HG03045 (cell line): ENCODE measurements around the gene TBPL2.
A peak's percentile ranks its signal among the peaks of the same experiment; 100 is the strongest.
"Not testable (repeated sequence)": the region's sequence is repeated elsewhere in the genome, so short reads cannot be mapped to it uniquely, and the experiment has no call there.

ENCODE experiments used
- ATAC-seq: cut with Tn5 transposase; IDR thresholded peaks from one replicate; pipeline ENCODE4 v1.9.1; 2021; ENCODE audit warnings: mild to moderate bottlenecking, moderate library complexity; ENCODE audit not compliant: unreplicated experiment

TBPL2 gene

DNA sequence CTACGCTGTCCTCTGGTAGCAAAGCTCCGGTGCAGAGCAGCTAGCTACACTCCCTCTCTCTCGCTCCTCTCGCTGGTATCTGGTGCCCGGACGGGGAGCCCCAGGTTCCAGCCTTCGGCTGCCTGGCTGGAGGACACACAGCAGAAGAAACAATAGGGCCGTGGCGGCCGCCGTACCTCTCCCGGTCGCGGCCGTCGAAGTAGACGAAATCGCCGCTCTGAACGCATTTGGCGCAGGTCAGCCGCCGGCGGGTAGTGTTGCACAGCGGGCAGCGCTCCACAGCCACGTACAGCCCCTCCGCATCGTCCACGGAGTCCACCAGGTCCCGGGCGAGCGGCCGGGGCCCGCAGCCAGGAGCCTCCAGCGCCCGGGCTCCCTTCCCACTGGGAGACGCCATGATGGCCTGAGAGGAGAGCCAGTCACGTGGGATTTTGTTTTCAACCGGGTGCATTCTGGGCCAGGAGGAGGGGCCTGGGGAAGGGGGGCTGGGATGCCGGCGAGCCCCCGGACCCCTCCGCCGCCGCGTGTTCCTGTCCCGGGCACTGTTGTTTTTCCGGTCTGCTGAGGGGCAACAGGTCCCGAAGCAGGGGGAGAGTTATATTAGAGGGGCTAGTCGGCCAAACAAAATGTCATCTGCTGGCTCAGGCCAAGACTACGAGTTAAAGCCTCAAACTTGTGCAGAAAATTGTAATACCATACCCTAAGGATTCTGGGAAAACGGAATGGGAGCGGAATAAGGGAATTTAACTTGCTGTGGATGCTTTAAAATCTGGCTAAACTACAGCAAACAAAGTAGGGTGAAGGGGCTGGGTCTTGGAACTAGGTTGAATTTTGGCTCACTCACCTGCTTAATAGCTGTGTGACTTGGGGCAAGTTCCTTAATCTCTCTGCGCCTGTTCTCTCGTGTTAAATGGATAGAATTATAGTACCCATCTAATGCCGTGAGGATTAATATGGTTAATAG, 28.7 kb downstream of the TBPL2 start, which contains the start of gene ATG14:
Gene ATG14 (minus strand): TSS at position 405 of the 964 bp plus-strand sequence. CDS start 8 bp downstream, at position 397.
- ATAC-seq: peak; percentile 95

DNA sequence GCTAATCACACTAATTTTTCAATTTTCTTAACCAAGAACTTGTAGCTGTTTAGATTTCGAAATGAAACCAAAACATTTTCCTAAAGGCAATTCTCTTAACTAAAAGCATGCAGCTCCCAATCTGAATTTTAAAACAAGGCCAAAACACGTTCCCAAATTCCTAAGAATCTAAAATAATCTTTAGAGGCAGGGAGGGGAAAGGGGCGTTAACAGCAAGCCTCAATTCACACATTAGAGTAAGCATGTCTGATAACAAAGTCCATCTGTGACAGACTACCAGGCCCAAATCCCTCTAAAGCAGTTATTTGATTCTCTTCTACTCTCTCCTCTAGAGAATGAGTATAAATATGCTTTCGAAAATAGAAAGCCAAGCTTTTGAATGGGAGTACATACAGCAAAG, 29.5 kb downstream of the TBPL2 start:
- ATAC-seq: no peak

DNA sequence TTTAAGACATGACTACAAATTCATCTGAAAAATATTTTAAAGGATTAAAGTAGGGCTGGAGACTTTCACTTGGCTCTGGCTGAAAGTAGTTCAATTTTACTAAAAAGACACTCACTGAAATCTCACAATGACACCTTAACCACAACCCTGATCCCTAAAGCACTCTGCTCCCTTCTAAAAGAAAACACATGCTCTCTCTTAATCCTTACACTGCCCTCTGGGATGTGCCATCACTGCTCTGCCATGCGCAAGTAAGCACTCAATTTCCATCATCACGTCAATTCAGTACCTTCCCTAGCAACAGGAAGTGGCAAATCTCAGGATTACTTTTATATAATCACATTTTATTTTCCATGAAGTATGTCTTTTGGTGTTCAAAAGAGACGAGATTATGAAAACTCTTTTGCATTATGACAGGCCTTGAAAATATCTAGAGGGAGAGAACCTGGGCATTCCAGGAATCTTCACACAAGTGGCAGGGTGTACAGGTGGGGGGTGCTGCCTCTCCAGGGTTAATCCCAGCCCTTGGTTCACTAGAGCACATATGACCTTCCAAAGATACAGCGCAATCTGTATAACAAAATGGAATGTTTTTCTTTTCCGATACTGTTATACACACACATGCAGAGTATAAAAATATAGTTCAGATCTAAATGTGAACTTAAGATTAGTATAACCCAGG, 36.1 kb downstream of the TBPL2 start:
- no peak for ATAC-seq

DNA sequence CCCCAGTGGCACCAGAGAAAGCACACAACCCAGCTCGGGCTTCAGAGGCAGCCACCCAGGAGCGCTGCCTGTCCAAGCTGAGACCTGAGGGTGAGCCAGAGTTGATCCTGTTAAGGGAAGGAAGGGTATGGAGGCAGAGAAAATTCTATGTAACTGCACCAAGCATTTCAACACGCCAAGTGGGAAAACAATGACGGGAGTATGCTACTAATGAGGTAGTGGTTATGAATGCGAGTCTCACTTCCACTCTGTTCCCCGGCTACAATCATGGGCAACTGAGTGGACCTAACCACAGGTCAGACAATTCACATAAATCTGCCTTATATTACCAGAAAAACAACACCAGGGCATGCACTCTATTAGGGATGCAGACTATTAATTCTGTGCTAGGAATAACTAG, 38.7 kb downstream of the TBPL2 start:
- ATAC-seq: no peak

DNA sequence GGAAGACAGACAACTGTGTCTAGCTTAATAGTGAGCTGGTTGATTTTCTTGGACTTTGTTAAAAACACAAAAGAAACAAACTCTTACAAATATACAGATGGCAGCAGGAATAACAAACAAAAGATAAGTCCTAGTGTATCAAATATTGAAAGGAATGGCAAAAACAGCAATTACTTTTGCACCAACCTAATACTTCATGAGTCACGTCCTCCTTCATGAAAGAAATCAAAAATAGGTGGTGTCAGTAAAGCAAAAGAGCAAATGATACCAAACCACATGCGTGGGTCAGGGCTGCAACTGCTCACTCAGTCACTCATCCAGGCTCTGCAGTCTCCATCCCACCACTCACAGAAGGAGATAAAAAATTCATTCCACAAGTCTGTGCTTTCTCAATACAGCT, 40.6 kb downstream of the TBPL2 start:
- ATAC-seq: no peak

DNA sequence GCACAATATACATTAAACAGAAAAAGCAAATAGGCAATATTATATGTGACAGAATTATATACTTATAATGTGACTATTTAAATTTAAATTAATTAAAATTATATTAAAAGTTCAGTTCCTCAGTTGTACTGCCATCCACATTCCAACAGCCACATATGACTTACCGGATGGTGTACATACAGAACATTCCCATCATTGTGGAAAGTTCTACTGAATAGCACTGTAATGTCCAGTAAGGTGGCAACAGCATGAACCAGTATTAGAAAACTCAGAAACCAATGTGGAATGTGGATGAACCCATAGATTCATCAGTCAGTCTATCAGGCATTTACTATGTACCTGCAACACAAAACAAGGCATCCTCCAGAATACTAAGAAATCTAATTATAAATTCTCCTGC, 41.2 kb downstream of the TBPL2 start:
- ATAC-seq: no peak

DNA sequence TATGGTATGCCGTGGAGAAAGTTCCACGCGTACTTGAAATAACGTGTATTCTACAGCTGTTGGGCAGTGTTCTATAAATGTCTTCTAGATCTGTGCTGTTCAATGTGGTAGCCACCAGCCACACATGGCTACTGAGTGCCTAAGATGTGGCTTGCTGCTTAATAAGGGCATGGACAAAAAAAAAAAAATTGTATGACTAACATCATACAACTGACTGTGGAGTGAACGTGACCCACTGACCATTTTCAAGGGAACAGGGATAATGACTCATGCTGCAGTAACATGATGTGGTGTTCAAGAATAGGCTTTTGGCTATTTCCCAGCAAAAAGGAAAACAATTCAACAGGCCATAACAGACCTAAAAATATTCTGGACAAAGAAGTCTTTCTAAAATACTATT, 41.7 kb downstream of the TBPL2 start:
- ATAC-seq: no peak

DNA sequence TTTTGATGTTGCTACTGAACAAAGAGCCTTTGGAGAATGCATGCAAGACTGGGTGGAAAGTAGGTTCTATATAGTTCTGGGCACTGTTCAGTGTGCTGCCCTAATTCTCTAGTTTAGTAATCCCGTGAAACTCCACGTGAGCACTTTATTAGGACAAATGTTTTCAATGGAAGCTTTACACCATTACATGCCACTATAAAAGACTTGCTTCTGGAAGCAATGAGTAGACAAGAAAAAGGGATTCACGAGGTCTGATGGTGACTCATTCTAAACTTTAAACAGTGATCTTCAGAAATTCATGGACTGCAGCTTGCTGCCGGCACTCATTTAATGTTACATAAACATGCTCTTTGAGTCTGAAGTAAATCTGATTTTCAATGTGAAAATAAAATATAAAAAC, 51.1 kb downstream of the TBPL2 start:
- ATAC-seq: no peak

DNA sequence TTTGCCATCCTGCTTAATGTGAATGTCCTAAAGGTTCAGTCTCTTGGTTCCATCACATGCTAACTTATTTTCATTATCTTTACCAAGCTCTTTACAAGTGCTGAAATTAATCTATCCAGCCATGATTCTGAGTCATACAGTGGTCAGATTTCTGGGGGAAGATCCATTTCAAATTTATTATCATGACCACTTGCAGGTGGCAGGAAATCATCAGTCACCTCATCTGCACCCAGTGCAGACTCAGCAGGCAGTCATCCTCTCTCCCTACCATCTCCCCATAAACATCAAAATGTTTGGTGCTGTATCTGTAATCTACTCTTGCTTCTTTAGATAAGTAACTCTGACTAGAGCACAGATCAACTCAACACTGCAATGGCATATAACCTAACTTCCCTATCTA, 52.3 kb downstream of the TBPL2 start:
- no peak for ATAC-seq

DNA sequence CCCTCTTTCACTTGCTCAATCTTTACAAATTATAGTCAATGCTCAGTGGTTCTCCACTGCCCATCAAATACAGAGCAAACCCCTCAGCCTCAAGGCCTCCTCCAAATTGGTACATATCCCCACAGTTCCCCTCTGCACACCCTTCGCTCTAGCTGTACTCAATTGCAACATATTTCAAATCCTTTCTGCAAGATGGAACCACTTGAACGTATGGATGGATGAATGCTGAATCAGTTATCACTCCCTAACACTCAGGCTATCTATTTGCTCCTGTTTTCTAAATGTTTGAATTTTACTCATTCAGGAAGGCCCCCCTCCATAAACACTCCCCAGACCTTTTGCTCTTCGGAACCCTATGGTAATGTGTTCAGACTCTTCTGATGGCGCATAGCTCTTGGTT, 53.3 kb downstream of the TBPL2 start:
- ATAC-seq: no peak

DNA sequence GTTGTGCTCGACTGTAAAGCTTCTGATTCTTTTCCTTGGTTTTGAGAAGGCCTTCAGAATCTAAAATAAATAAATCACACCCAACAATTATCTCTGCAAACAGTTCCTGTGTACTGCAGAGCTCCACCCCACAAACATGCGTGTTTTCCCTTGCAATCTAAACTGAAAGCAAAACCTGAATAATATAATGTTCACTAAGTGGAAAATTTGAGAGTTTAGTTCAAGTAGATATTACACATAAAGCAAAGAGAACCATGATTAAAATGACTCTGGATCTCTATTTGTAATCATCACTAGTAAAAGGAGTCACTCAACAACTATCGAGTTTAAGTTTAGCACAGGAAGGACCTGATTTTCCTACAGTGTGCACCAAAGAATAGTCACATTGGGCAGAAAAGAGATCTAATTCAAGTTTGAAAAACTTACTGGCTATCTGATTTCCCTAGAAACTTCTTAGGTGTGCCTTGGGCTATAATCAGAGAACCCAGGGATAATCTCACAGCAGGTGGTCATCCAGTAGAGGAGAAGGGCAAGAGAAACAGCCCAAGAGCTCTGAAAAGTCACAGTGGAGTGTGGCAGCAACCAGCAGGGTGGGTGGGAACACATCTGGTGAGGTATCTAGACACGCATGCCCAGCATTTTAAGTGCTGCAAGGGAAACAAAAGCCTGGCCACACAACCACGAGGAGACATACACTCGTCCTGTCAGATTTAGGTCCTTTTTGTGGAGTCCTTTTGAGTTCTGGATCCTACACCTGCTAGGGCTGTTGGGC, 54.2 kb downstream of the TBPL2 start:
- ATAC-seq: no peak

DNA sequence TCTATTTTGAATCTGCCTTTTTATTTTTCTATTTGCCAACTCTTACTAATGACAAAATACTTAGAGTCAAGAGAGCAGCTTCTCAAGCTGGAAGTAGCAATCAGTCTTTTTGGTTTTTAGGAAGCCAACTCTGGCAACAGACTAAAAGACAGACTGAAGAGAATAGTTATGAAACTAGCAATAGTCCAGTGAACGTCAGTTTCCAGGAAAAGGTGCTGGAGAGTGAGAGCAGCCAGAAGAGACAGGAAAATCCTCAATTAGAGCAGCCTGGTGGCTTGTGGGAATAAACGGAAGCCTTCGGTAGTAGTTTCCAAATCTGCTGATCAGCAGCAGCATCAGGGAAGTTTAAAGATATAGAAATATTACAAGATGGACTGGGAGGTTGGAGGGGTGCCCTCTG, 55.9 kb downstream of the TBPL2 start:
- no peak for ATAC-seq

DNA sequence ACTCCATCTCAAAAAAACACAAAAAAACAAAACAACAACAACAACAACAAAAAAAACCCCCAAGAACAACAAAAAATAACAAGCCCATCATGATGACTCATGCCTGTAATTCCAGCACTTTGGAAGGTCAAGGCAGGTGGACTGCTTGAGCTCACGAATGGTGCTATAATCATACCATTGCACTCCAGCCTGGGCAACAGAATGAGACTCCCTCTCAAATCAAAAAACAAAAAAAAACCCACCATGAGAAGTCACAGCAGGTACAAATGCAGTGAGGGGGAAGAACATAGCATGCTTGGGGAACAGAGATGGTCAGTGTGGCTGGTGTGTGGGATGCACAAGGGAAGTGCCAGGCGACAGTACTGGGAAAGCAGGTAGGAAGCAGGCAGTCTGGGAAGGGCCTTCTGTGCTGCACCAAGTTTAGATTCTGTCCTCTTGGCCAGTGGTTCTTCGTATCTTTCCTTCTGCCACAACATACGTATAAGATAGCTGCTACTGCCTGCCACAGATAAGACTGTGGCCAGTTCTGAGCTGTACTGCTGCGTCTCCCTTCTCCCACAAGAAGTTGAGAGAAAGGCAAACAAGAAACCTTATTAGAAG, 56.8 kb downstream of the TBPL2 start:
- ATAC-seq: no peak

DNA sequence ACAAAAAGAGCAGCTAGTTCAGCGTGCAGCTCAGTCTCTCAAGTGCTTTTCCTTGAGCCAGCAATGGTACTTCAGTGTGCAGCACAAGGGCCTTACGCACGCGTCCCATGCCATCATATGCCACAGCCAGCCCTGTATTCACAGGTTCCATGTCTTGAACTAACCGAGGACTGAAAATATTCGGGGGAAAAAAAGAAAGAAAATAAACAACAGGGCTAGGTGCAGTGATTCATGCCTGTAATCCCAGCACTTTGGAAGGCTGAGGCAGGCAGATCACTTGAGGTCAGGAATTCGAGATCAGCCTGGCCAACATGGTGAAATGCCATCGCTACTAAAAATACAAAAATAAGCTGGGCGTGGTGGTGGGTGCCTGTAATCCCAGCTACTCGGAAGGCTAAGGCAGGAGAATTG, 57.4 kb downstream of the TBPL2 start:
- not testable (repeated sequence) for ATAC-seq

DNA sequence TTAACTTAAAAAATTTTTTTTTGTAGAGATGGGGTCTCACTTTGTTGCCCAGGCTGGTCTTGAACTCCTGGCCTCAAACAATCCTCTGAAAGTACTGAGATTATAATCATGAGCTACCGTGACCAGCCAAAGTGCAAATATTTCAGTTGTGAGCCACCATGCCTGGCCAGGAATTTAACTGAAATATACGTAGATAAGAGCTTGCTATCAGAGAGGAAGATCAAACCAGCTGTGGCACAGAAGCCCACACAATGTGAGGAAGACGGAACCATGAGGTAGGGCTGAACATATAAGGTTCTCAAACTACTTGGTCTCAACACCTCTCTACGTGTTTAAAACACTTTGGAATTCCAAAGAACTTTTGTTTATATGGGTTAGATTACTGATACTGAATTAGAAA, 57.9 kb downstream of the TBPL2 start:
- ATAC-seq: no peak

DNA sequence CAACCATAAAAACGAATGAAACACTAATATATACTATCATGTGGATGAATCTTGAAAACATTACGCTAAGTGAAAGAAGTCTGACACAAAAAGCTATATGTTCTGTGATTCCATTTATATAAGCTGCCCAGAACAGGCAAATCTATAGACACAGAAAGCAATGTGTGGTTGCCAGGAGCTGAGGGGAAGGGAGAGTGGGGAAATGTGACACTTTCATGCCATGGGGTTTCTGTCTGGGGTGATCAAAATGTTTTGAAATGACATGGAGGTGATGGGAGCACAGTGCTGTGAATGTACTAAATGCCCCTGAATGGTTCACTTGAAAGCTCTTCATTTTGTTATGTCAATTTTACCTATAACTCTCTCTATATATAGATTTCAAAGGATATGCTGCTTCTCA, 58.9 kb downstream of the TBPL2 start:
- no peak for ATAC-seq

DNA sequence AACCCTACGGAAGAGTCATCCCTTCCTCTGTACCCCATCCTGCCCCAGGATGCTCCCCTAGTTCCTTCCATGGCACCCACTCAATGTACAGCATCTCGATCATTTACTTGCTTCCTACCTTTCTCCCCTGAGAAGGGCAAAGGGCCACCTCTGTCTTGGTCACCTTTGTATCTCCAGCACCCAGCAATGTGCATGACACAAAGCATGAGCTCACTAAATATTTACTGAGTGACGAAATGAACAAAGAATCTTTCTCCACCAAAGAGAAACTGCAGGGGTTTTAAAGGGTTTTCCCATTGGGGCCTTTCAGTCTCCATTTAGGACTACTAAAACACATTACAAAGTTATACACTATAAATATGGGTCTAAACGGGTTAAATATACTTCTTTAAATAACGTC, 59.4 kb downstream of the TBPL2 start:
- ATAC-seq: no peak

DNA sequence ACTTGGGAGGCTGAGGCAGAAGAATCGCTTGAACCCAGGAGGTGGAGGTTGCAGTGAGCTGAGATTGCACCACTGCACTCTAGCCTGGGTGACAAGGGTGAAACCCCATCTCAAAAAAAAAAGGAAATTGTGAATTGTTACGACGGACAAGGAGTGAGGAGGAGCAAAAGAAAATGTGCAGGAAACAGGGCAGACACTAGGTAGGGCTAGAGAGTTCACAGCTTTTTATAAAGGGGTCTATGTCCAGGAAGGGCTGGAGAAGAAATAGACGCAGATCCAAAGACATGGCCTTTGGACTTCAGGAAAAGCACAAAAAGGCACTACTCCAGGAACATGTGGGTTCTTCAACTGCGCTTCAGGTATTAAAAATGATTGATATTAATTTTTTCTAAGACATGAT, 63.2 kb downstream of the TBPL2 start:
- ATAC-seq: no peak

DNA sequence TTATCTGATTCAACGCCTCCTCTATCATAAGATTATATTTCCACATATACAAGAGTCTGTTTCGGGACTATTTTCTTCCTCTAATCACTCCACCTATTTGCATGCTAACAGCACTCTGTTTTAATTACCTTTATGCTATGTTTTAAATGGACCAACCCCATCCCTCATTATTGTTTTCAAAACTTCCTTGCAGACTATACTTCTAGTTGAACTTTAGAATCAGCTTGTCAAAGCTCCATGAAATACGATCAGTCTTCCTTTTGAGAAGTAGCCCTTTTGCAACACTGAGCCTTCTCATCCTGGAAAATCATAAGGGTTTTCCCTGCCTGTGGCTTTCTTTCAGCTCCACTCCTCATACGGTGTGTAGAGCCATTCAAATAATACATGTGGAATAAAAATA, 65.6 kb downstream of the TBPL2 start:
- no peak for ATAC-seq

DNA sequence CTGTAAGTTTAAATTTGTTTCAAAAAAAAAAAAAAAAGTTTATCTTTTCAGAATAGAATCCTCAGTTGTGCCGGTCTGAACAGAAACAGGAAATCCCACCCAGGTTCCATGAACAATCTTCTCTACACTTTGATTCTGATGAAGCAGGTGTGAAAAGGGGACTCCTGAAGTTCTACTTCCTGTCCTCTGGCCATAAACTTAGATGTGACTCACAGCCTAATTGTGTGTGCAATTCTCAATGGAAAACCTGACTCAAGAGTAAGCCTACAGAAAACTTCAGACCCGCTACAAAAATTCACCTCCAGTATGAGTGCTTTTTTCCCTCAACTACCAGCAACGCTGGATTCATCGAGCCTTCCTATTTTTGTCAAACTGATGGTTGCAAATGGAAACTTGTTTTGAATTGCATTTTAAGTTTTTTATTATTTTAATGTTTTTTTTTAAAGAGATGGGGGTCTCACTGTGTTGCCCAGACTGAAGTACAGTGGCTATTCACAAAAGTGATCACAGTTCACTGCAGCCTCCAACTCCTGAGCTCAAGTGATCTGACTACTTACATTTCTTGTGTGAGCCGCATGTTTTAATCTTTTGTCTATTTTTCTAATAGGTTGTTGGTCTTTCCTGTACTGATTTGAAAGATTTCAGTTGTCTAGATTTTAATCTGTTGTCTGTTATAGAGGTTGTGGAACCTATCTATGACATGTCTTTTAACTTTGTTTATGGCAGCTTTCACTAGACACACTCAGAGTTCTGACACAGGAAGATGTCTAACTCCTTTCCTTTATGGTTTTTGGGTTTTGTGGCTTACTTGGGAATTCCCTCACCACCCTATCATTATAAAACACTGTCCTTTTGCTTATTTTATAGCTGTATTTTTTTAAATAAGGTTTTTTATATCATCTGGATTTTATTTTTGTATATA, 66.4 kb downstream of the TBPL2 start:
- ATAC-seq: no peak
